ENCODE data around the gene RPS6KB2.
"Not testable (repeated sequence)": the region's sequence is repeated elsewhere in the genome, so short reads cannot be mapped to it uniquely, and the experiment has no call there.

The RPS6KB2 gene

GRCh38 chr11:67410984-67411784 lies 17.1 kb upstream of the RPS6KB2 start:
- DNase-seq (ENCODE audit: low read depth in 2 of 2): no peak

- no peak for DNase-seq (ENCODE audit: low read depth in 2 of 2)
Observed at GRCh38 chr11:67411785-67412152, 16.5 kb upstream of the RPS6KB2 start.

GRCh38 chr11:67412495-67413179 lies 15.7 kb upstream of the RPS6KB2 start:
- no peak for DNase-seq (ENCODE audit: low read depth in 2 of 2)

- DNase-seq (ENCODE audit: low read depth in 2 of 2): no peak
Observed at GRCh38 chr11:67413266-67413849, 14.9 kb upstream of the RPS6KB2 start.

- DNase-seq (ENCODE audit: low read depth in 2 of 2): no peak
Observed at GRCh38 chr11:67415501-67416304, 12.6 kb upstream of the RPS6KB2 start, which contains the start of gene CARNS1. Gene CARNS1 (plus strand): TSS chr11:67415678. CDS start chr11:67416200, 522 bp downstream.

GRCh38 chr11:67416416-67417335 lies 11.6 kb upstream of the RPS6KB2 start:
- DNase-seq (ENCODE audit: low read depth in 2 of 2): no peak

GRCh38 chr11:67417425-67417824 lies 10.9 kb upstream of the RPS6KB2 start:
- no peak for DNase-seq (ENCODE audit: low read depth in 2 of 2)

- DNase-seq (ENCODE audit: low read depth in 2 of 2): no peak
Observed at GRCh38 chr11:67418476-67419281, 9.6 kb upstream of the RPS6KB2 start.

- no peak for DNase-seq (ENCODE audit: low read depth in 2 of 2)
Observed at GRCh38 chr11:67419325-67420049, 8.8 kb upstream of the RPS6KB2 start.

GRCh38 chr11:67420147-67420645 lies 8.1 kb upstream of the RPS6KB2 start:
- DNase-seq (ENCODE audit: low read depth in 2 of 2): no peak

GRCh38 chr11:67420646-67421429 lies 7.5 kb upstream of the RPS6KB2 start:
- peak; percentile 97 to 99 for DNase-seq (ENCODE audit: low read depth in 2 of 2)

- DNase-seq (ENCODE audit: low read depth in 2 of 2): no peak
Observed at GRCh38 chr11:67421430-67422031, 6.8 kb upstream of the RPS6KB2 start.

- DNase-seq (ENCODE audit: low read depth in 2 of 2): no peak
Observed at GRCh38 chr11:67422891-67423290, 5.4 kb upstream of the RPS6KB2 start.

GRCh38 chr11:67423466-67423865 lies 4.8 kb upstream of the RPS6KB2 start:
- DNase-seq (ENCODE audit: low read depth in 2 of 2): no peak

GRCh38 chr11:67423891-67424613 lies 4.2 kb upstream of the RPS6KB2 start:
- no peak for DNase-seq (ENCODE audit: low read depth in 2 of 2)

GRCh38 chr11:67427364-67427859 lies 882 bp upstream of the RPS6KB2 start:
- not testable (repeated sequence) for DNase-seq (ENCODE audit: low read depth in 2 of 2)

Measured in stimulated activated CD8-positive, alpha-beta memory T cell treated with anti-CD3 and anti-CD28 coated beads, Interleukin-15, amount 100 ng/mL, for 48 hours (primary cell).